HEK293T (cell line): ENCODE results near the gene SP140L.
"Not testable (repeated sequence)": the region's sequence is repeated elsewhere in the genome, so short reads cannot be mapped to it uniquely, and the experiment has no call there.

Experiments used
- CTCF ChIA-PET: fragments of 350-600 bp; formaldehyde crosslinking; extraction: SDS; loops from one replicate; lab custom pipeline; 2021; ENCODE audit warnings: antibody characterized with exemption, inconsistent platforms; lab: Yijun Ruan, JAX
- POLR2A ChIA-PET: fragments of 350-600 bp; formaldehyde crosslinking; extraction: SDS; loops from one replicate; lab custom pipeline; 2020; ENCODE audit warnings: antibody characterized with exemption, inconsistent platforms; lab: Yijun Ruan, JAX
- DNase-seq: peaks from one replicate; pipeline ENCODE4 v3.0.0; 2012; ENCODE audit warnings: mixed read lengths; ENCODE audit errors: extremely low spot score
- ARNT ChIP-seq: fragments of 450-650 bp; IDR thresholded peaks from 2 replicates; pipeline ENCODE4 v1.6.1; 2017; ENCODE audit warnings: mild to moderate bottlenecking
- BHLHE40 ChIP-seq: fragments of 450-650 bp; IDR thresholded peaks from 2 replicates; pipeline ENCODE4 v1.6.1; 2016; ENCODE audit warnings: mild to moderate bottlenecking, moderate library complexity, borderline replicate concordance
- CTBP1 ChIP-seq: fragments of 450-650 bp; IDR thresholded peaks from 2 replicates; pipeline ENCODE4 v1.6.1; 2016; ENCODE audit warnings: borderline replicate concordance
- ELF4 ChIP-seq: fragments of 450-650 bp; IDR thresholded peaks from 2 replicates; pipeline ENCODE4 v1.6.1; 2017; ENCODE audit warnings: antibody characterized with exemption
- FOXA1 ChIP-seq: fragments of 450-650 bp; IDR thresholded peaks from 2 replicates; pipeline ENCODE4 v1.6.1; 2016; ENCODE audit warnings: mild to moderate bottlenecking
- FOXK2 ChIP-seq: fragments of 450-650 bp; IDR thresholded peaks from 2 replicates; pipeline ENCODE4 v1.6.1; 2016; ENCODE audit warnings: mild to moderate bottlenecking
- FOXM1 ChIP-seq: fragments of 450-650 bp; IDR thresholded peaks from 2 replicates; pipeline ENCODE4 v1.6.1; 2017; ENCODE audit warnings: mild to moderate bottlenecking, borderline replicate concordance
- HDGF ChIP-seq: fragments of 450-650 bp; IDR thresholded peaks from 2 replicates; pipeline ENCODE4 v1.6.1; 2017; ENCODE audit warnings: antibody characterized with exemption, borderline replicate concordance
- L3MBTL2 ChIP-seq: fragments of 450-650 bp; conservative IDR thresholded peaks from 2 replicates; pipeline ENCODE4 v1.6.1; 2016; ENCODE audit warnings: mild to moderate bottlenecking
- LEF1 ChIP-seq: fragments of 450-650 bp; IDR thresholded peaks from 2 replicates; pipeline ENCODE4 v1.6.1; 2017; ENCODE audit warnings: mild to moderate bottlenecking, borderline replicate concordance
- NFRKB ChIP-seq: fragments of 450-650 bp; IDR thresholded peaks from 2 replicates; pipeline ENCODE4 v1.6.1; 2016; ENCODE audit warnings: mild to moderate bottlenecking, moderate library complexity
- PKNOX1 ChIP-seq: fragments of 450-650 bp; IDR thresholded peaks from 2 replicates; pipeline ENCODE4 v1.6.1; 2016
- SP1 ChIP-seq: fragments of 450-650 bp; IDR thresholded peaks from 2 replicates; pipeline ENCODE4 v1.6.1; 2017
- SUZ12 ChIP-seq: fragments of 450-650 bp; IDR thresholded peaks from 2 replicates; pipeline ENCODE4 v1.6.1; 2016; ENCODE audit warnings: mild to moderate bottlenecking
- TARDBP ChIP-seq: fragments of 450-650 bp; IDR thresholded peaks from 2 replicates; pipeline ENCODE4 v1.6.1; 2016
- ZNF384 ChIP-seq: fragments of 450-650 bp; IDR thresholded peaks from 2 replicates; pipeline ENCODE4 v1.6.1; 2016

Gene SP140L

GRCh38 chr2:230434677-230435324 is 107.8 kb downstream of the SP140L start:
- POLR2A ChIA-PET, result no interaction called here
- DNase-seq, result no peak
- CTCF ChIA-PET, result no interaction called here
- no peak for TF ChIP-seq SP1
- TF ChIP-seq PKNOX1, result no peak
- TF ChIP-seq ZNF384, result no peak
- no peak for TF ChIP-seq L3MBTL2
- no peak for TF ChIP-seq ELF4
- TF ChIP-seq HDGF, result no peak
- TF ChIP-seq NFRKB, result no peak
- TF ChIP-seq BHLHE40, result no peak
- TF ChIP-seq FOXM1, result no peak
- TF ChIP-seq TARDBP, result no peak
- TF ChIP-seq ARNT, result no peak
- no peak for TF ChIP-seq FOXA1
- TF ChIP-seq LEF1, result no peak
- no peak for TF ChIP-seq FOXK2
- TF ChIP-seq SUZ12, result no peak
- no peak for TF ChIP-seq CTBP1

- CTCF ChIA-PET, result no interaction called here
- TF ChIP-seq ZNF384, result no peak
- TF ChIP-seq FOXK2, result no peak
- TF ChIP-seq FOXM1, result no peak
- TF ChIP-seq PKNOX1, result no peak
- TF ChIP-seq FOXA1, result no peak
- TF ChIP-seq SUZ12, result no peak
- no peak for TF ChIP-seq ARNT
- TF ChIP-seq TARDBP, result no peak
- no peak for TF ChIP-seq LEF1
- TF ChIP-seq SP1, result no peak
- no peak for TF ChIP-seq CTBP1
- TF ChIP-seq ELF4, result no peak
- TF ChIP-seq BHLHE40, result no peak
- TF ChIP-seq NFRKB, result no peak
- POLR2A ChIA-PET, result no interaction called here
These were observed 108.4 kb downstream of the SP140L start for GRCh38 chr2:230435431-230435830.

GRCh38 chr2:230439121-230439520 is 112.1 kb downstream of the SP140L start:
- CTCF ChIA-PET, DNase-seq: not testable (repeated sequence)

More at GRCh38 chr2:230435431-230435830, 108.4 kb downstream of the SP140L start:
- DNase-seq, result no peak

GRCh38 chr2:230439590-230439989 is 112.6 kb downstream of the SP140L start:
- ChIA-PET CTCF (no interaction called here), POLR2A (no interaction called here)
- TF ChIP-seq BHLHE40 (no peak), FOXA1 (no peak), FOXK2 (no peak), ARNT (no peak), TARDBP (no peak), PKNOX1 (no peak), HDGF (no peak), SP1 (no peak), FOXM1 (no peak), L3MBTL2 (no peak), NFRKB (no peak), CTBP1 (no peak), ELF4 (no peak), LEF1 (no peak), ZNF384 (no peak), SUZ12 (no peak)
- no peak for DNase-seq

More at GRCh38 chr2:230439121-230439520, 112.1 kb downstream of the SP140L start:
- POLR2A ChIA-PET, result not testable (repeated sequence)

- ChIA-PET CTCF (no interaction called here), POLR2A (no interaction called here)
- no peak for TF ChIP-seq BHLHE40
- TF ChIP-seq FOXK2, result no peak
- no peak for TF ChIP-seq SUZ12
- TF ChIP-seq HDGF, result no peak
- TF ChIP-seq ZNF384, result no peak
- TF ChIP-seq L3MBTL2, result no peak
- TF ChIP-seq ELF4, result no peak
- no peak for TF ChIP-seq FOXM1
- no peak for TF ChIP-seq FOXA1
- TF ChIP-seq NFRKB, result no peak
- no peak for TF ChIP-seq PKNOX1
- TF ChIP-seq LEF1, result no peak
- TF ChIP-seq SP1, result no peak
- no peak for TF ChIP-seq ARNT
- no peak for TF ChIP-seq CTBP1
- TF ChIP-seq TARDBP, result no peak
- DNase-seq, result no peak
These were observed 114.4 kb downstream of the SP140L start for GRCh38 chr2:230441227-230441897.
